Peyer's patch (tissue), 4 donors: ENCODE measurements around the gene PANX1. TPM values are rescaled to one million over a fixed set of nuclear protein-coding genes. Genes with fewer than 3 reads are reported as not detected.

Experiments used
- DNase-seq, 3 donors: peaks; one replicate each; pipeline ENCODE4 v3.0.0-alpha.2; 2017 to 2019
- H3K27ac ChIP-seq, 4 donors: fragments of 200-600 bp; sonication (generic); one replicate each; pipeline ENCODE4 v1.5.1; 2016 to 2019
- H3K27me3 ChIP-seq, 2 donors: fragments of 200-600 bp; sonication (generic); one replicate each; pipeline ENCODE4 v1.5.1; 2019
- H3K36me3 ChIP-seq, 3 donors: fragments of 200-600 bp; sonication (generic); one replicate each; pipeline ENCODE4 v1.5.1; 2016 to 2019
- H3K4me1 ChIP-seq, 4 donors: fragments of 200-600 bp; sonication (generic); one replicate each; pipeline ENCODE4 v1.5.1; 2016 to 2019
- H3K4me3 ChIP-seq, 4 donors: fragments of 200-600 bp; sonication (generic); 1 replicate in 3 of 4; 2 replicates in 1 of 4; pipeline ENCODE4 v1.5.1; 2016 to 2019; ENCODE audit warnings: mild to moderate bottlenecking in 1 of 4
- H3K9me3 ChIP-seq, 4 donors: fragments of 200-600 bp; sonication (generic); one replicate each; pipeline ENCODE4 v1.5.1; 2016 to 2019; ENCODE audit warnings: mild to moderate bottlenecking in 1 of 4
- CTCF ChIP-seq, 6 experiments: fragments of 450-650 bp in 4 of 6; fragments of 200-600 bp in 2 of 6; sonication (generic) in 1 of 6; IDR thresholded peaks; one replicate each; pipeline ENCODE4 v1.5.1; 2017 to 2019; ENCODE audit warnings: antibody characterized with exemption in 6 of 6, mild to moderate bottlenecking in 3 of 6, moderate library complexity in 1 of 6
- POLR2A ChIP-seq, 2 donors: fragments of 450-650 bp; IDR thresholded peaks; one replicate each; pipeline ENCODE4 v1.5.1; 2017; ENCODE audit warnings: antibody characterized with exemption in 2 of 2, mild to moderate bottlenecking in 2 of 2, moderate library complexity in 2 of 2
- total RNA-seq, 4 donors: library from RNA; depleted of rRNA; stranded (reverse); fragments of >200 nt; gene quantifications; one replicate each; pipeline ENCODE4 v1.1.0, GENCODE V29; 2016

PANX1 gene
- total RNA-seq, 4 donors from 2014 or later = 5.8 to 10.9 (median 8.6) TPM

- DNase-seq = no peak
Observed at GRCh38 chr11:94142308-94143281, 14.0 kb downstream of the PANX1 start.

GRCh38 chr11:94144216-94144615 lies 15.6 kb downstream of the PANX1 start:
- no peak for TF ChIP-seq POLR2A (IDR thresholded peaks at IDR 0.05)
- no peak for TF ChIP-seq CTCF (IDR thresholded peaks at IDR 0.05)
- no peak for DNase-seq
- peaks cover 0 to 11% (median 0%) of the 10 kb centered on the region in 4 donors for H3K4me1 ChIP-seq
- H3K36me3 ChIP-seq = no peaks in the 10 kb centered on the region
- no peak overlapping the region for H3K4me3 ChIP-seq
- H3K27ac ChIP-seq = no peak overlapping the region
- no peaks in the 10 kb centered on the region for H3K9me3 ChIP-seq
- H3K27me3 ChIP-seq = no peaks in the 10 kb centered on the region

More at GRCh38 chr11:94142308-94143281, 14.0 kb downstream of the PANX1 start:
- Histone ChIP-seq H3K4me1 (peaks cover 0 to 4% (median 0%) of the 10 kb centered on the region in 4 donors), H3K27ac (no peak overlapping the region), H3K4me3 (no peak overlapping the region), H3K27me3 (no peaks in the 10 kb centered on the region), H3K9me3 (no peaks in the 10 kb centered on the region), H3K36me3 (no peaks in the 10 kb centered on the region)
- TF ChIP-seq POLR2A (IDR thresholded peaks at IDR 0.05) (no peak), CTCF (IDR thresholded peaks at IDR 0.05) (no peak)

- Histone ChIP-seq H3K9me3 (no peaks in the 10 kb centered on the region), H3K27ac (no peak overlapping the region), H3K27me3 (no peaks in the 10 kb centered on the region), H3K4me1 (peaks cover 0 to 7% (median 0%) of the 10 kb centered on the region in 4 donors), H3K4me3 (no peak overlapping the region), H3K36me3 (no peaks in the 10 kb centered on the region)
- no peak for DNase-seq
- no peak for TF ChIP-seq POLR2A (IDR thresholded peaks at IDR 0.05)
- TF ChIP-seq CTCF (IDR thresholded peaks at IDR 0.05) = no peak
Observed at GRCh38 chr11:94144664-94145063, 16.0 kb downstream of the PANX1 start.

- Histone ChIP-seq H3K9me3 (no peaks in the 10 kb centered on the region), H3K27ac (no peak overlapping the region), H3K27me3 (no peaks in the 10 kb centered on the region), H3K36me3 (no peaks in the 10 kb centered on the region), H3K4me3 (no peak overlapping the region), H3K4me1 (peaks cover 0 to 7% (median under 1%) of the 10 kb centered on the region in 4 donors)
- DNase-seq = no peak
- TF ChIP-seq POLR2A (IDR thresholded peaks at IDR 0.05) (no peak), CTCF (IDR thresholded peaks at IDR 0.05) (no peak)
Observed at GRCh38 chr11:94145431-94145830, 16.8 kb downstream of the PANX1 start.

- Histone ChIP-seq H3K9me3 (no peaks in the 10 kb centered on the region), H3K27me3 (no peaks in the 10 kb centered on the region), H3K36me3 (no peaks in the 10 kb centered on the region), H3K27ac (no peak overlapping the region), H3K4me3 (no peak overlapping the region), H3K4me1 (peaks cover 0 to 7% (median 2%) of the 10 kb centered on the region in 4 donors)
- no peak for TF ChIP-seq POLR2A (IDR thresholded peaks at IDR 0.05)
- TF ChIP-seq CTCF (IDR thresholded peaks at IDR 0.05) = no peak
- DNase-seq = no peak
Observed at GRCh38 chr11:94145916-94146315, 17.3 kb downstream of the PANX1 start.
